GM12878 (cell line): Measurements from ENCODE around the gene NAV2. TPM values are rescaled to one million over a fixed set of nuclear protein-coding genes. Genes with fewer than 3 reads are reported as not detected.

Source experiments
- ATAC-seq: fragments of 200-7000 bp; cut with Tn5 transposase; 3 replicates; pipeline ENCODE4 v1.9.1; 2020; ENCODE audit warnings: mild to moderate bottlenecking, moderate library complexity
- BruUV-seq: library from RNA; stranded (reverse); fragments of 400-500 nt; replicated peaks from 2 replicates; lab custom pipeline; 2021; lab: Mats Ljungman, UMichigan
- CTCF ChIA-PET: fragments of 300-600 bp; sonication (Branson Sonifier 250); formaldehyde crosslinking; extraction: SDS; loops from one replicate; lab custom pipeline; 2021; ENCODE audit warnings: inconsistent platforms; lab: Yijun Ruan, JAX
- POLR2A ChIA-PET: fragments of 350-600 bp; formaldehyde crosslinking; extraction: SDS; loops from one replicate; lab custom pipeline; 2021; ENCODE audit warnings: inconsistent platforms; lab: Charles Lee
- RAD21 ChIA-PET: fragments of 300-600 bp; sonication (Branson Sonifier 250); formaldehyde crosslinking; loops from one replicate; lab custom pipeline; 2023; ENCODE audit warnings: antibody characterized with exemption; ENCODE audit not compliant: unreplicated experiment; lab: Charles Lee
- SMC1A ChIA-PET: fragments of 300-600 bp; sonication (Branson Sonifier 250); formaldehyde crosslinking; loops from one replicate; lab custom pipeline; 2023; ENCODE audit not compliant: unreplicated experiment, uncharacterized antibody; lab: Charles Lee
- DNase-seq: peaks from one replicate; pipeline ENCODE4 v3.0.0-alpha.2; 2011; ENCODE audit warnings: low read depth, low spot score
- FAIRE-seq: peaks from 3 replicates; lab custom pipeline; 2011; peaks lifted over from hg19 to GRCh38; lab: Jason Lieb, UNC
- H2AFZ ChIP-seq: 2 replicates; pipeline ENCODE4 v1.6.0; 2011; ENCODE audit warnings: low read depth, low read length, control low read depth; ENCODE audit not compliant: control insufficient read depth
- H3K27ac ChIP-seq: 2 replicates; pipeline ENCODE4 v1.5.1; 2011; ENCODE audit warnings: control low read depth; ENCODE audit not compliant: control insufficient read depth, insufficient read depth
- H3K27me3 ChIP-seq, 2 experiments: replicated peaks in 1 of 2; 2 replicates each; pipeline versions ENCODE4 v1.6.0 to v1.6.1; 2011; ENCODE audit warnings: low read length in 1 of 2; ENCODE audit not compliant: control insufficient read depth in 2 of 2, insufficient read depth in 2 of 2
- H3K36me3 ChIP-seq, 2 experiments: 2 replicates each; pipeline ENCODE4 v1.5.1; 2011; ENCODE audit warnings: low read length in 1 of 2; ENCODE audit not compliant: control insufficient read depth in 2 of 2, insufficient read depth in 2 of 2
- H3K4me1 ChIP-seq: 2 replicates; pipeline ENCODE4 v1.6.1; 2011; ENCODE audit warnings: mild to moderate bottlenecking, low read length, moderate library complexity, mixed read lengths; ENCODE audit not compliant: control insufficient read depth, insufficient read depth
- H3K4me2 ChIP-seq: 2 replicates; pipeline ENCODE4 v1.6.0; 2011; ENCODE audit warnings: control low read depth; ENCODE audit not compliant: control insufficient read depth, insufficient read depth
- H3K4me3 ChIP-seq: fragments of 200-600 bp; sonication (generic); 2 replicates; pipeline ENCODE4 v1.5.1; 2016
- H3K79me2 ChIP-seq: 2 replicates; pipeline ENCODE4 v1.6.0; 2011; ENCODE audit warnings: low read length; ENCODE audit not compliant: control insufficient read depth, insufficient read depth
- H3K9ac ChIP-seq: 2 replicates; pipeline ENCODE4 v1.8.0; 2011; ENCODE audit warnings: low read length, control low read depth, mixed read lengths; ENCODE audit not compliant: control insufficient read depth, insufficient read depth
- H3K9me3 ChIP-seq: replicated peaks from 3 replicates; pipeline ENCODE4 v1.5.1; 2011; ENCODE audit warnings: mild to moderate bottlenecking, low read length; ENCODE audit not compliant: control insufficient read depth, insufficient read depth
- H4K20me1 ChIP-seq: 2 replicates; pipeline ENCODE4 v1.6.0; 2011; ENCODE audit not compliant: control insufficient read depth, insufficient read depth
- BCL11A ChIP-seq: IDR thresholded peaks from 2 replicates; pipeline ENCODE4 v1.6.1; 2011; ENCODE audit warnings: low read depth, low read length
- CHD1 ChIP-seq: IDR thresholded peaks from 2 replicates; pipeline ENCODE4 v1.6.1; 2012; ENCODE audit warnings: low read depth, low read length, improper control_type of control experiment
- CREB1 ChIP-seq: IDR thresholded peaks from 2 replicates; pipeline ENCODE4 v1.6.1; 2012; ENCODE audit warnings: low read depth, mild to moderate bottlenecking, inconsistent platforms
- CTCF ChIP-seq, 3 experiments: IDR thresholded peaks in 2 of 3; conservative IDR thresholded peaks in 1 of 3; 2 replicates each; pipeline ENCODE4 v1.5.1; 2011; ENCODE audit warnings: low read depth in 3 of 3, low read length in 3 of 3, mild to moderate bottlenecking in 3 of 3, control low read depth in 2 of 3, moderate library complexity in 2 of 3, inconsistent platforms in 1 of 3, mixed read lengths in 1 of 3; ENCODE audit not compliant: control insufficient read depth in 2 of 3, insufficient read depth in 1 of 3; ENCODE audit errors: extremely low read depth in 1 of 3
- GATAD2B ChIP-seq: fragments of 450-650 bp; conservative IDR thresholded peaks from 2 replicates; pipeline ENCODE4 v1.6.1; 2017; ENCODE audit warnings: low read depth, mild to moderate bottlenecking, moderate library complexity
- HCFC1 ChIP-seq: fragments of 150-350 bp; IDR thresholded peaks from 2 replicates; pipeline ENCODE4 v1.6.1; 2014; ENCODE audit warnings: low read length
- JUND ChIP-seq: IDR thresholded peaks from 2 replicates; pipeline ENCODE4 v1.6.1; 2012; ENCODE audit warnings: low read depth, mild to moderate bottlenecking, low read length, improper control_type of control experiment, moderate library complexity
- MEF2A ChIP-seq: IDR thresholded peaks from 2 replicates; pipeline ENCODE4 v1.6.1; 2011; ENCODE audit warnings: low read depth, mild to moderate bottlenecking, low read length, moderate library complexity; ENCODE audit not compliant: insufficient read depth
- MEF2B ChIP-seq: fragments of 450-650 bp; IDR thresholded peaks from 2 replicates; pipeline ENCODE4 v1.6.1; 2018; ENCODE audit warnings: mild to moderate bottlenecking, moderate library complexity; ENCODE audit not compliant: partially characterized antibody, poor library complexity, severe bottlenecking
- PAX8 ChIP-seq: fragments of 450-650 bp; IDR thresholded peaks from 2 replicates; pipeline ENCODE4 v1.6.1; 2017; ENCODE audit warnings: mild to moderate bottlenecking, moderate library complexity
- POLR2AphosphoS2 ChIP-seq: IDR thresholded peaks from 2 replicates; pipeline ENCODE4 v1.6.1; 2011; ENCODE audit warnings: low read depth, mild to moderate bottlenecking, low read length, improper control_type of control experiment, moderate library complexity
- RAD51 ChIP-seq: fragments of 450-650 bp; IDR thresholded peaks from 2 replicates; pipeline ENCODE4 v1.6.1; 2016; ENCODE audit warnings: moderate library complexity, mild to moderate bottlenecking, inconsistent platforms
- SMAD5 ChIP-seq: IDR thresholded peaks from 2 replicates; pipeline ENCODE4 v1.6.1; 2016; ENCODE audit warnings: antibody characterized with exemption, low read depth
- SREBF2 ChIP-seq: IDR thresholded peaks from 2 replicates; pipeline ENCODE4 v1.6.1; 2012; ENCODE audit warnings: mild to moderate bottlenecking, low read length
- STAT3 ChIP-seq: IDR thresholded peaks from 2 replicates; pipeline ENCODE4 v1.6.1; 2011; ENCODE audit warnings: low read depth, low read length, improper control_type of control experiment
- TBL1XR1 ChIP-seq: IDR thresholded peaks from 2 replicates; pipeline ENCODE4 v1.6.1; 2012; ENCODE audit warnings: low read depth, low read length, improper control_type of control experiment
- YY1 ChIP-seq: IDR thresholded peaks from 2 replicates; pipeline ENCODE4 v1.6.1; 2011; ENCODE audit warnings: low read depth, mild to moderate bottlenecking, low read length
- ZNF622 ChIP-seq: fragments of 450-650 bp; IDR thresholded peaks from 2 replicates; pipeline ENCODE4 v1.6.1; 2017; ENCODE audit warnings: mild to moderate bottlenecking, inconsistent platforms
- ZSCAN29 ChIP-seq: fragments of 450-650 bp; IDR thresholded peaks from 2 replicates; pipeline ENCODE4 v1.6.1; 2017; ENCODE audit warnings: mild to moderate bottlenecking, moderate library complexity
- ZZZ3 ChIP-seq: IDR thresholded peaks from 2 replicates; pipeline ENCODE4 v1.6.1; 2011; ENCODE audit warnings: low read depth; ENCODE audit not compliant: control insufficient read depth, insufficient read length
- WGBS: methylation state at CpG from one replicate; pipeline ENCODE4 v1.1.6; 2016; ENCODE audit warnings: low lambda C conversion rate; ENCODE audit not compliant: insufficient replicate concordance, insufficient coverage; ENCODE audit errors: missing lambda C conversion rate; 5-methylcytosine and 5-hydroxymethylcytosine counted together
- in situ Hi-C: fragments of 300-500 bp; cut with MboI; formaldehyde crosslinking; loops from 9 replicates; pipeline ENCODE4 v1.14.3; 2018; ENCODE audit warnings: mixed read lengths
- intact Hi-C: fragments of 100-400 bp; cut with micrococcal nuclease; formaldehyde crosslinking; loops from one replicate; pipeline ENCODE4 v1.14.2; 2022; ENCODE audit not compliant: unreplicated experiment
- polyA plus RNA-seq, 11 experiments: library from polyadenylated mRNA; depleted of rRNA in 4 of 11; unstranded in 6 of 11; stranded (reverse) in 5 of 11; fragments of >200 nt; fragmentation: Nextera tagmentation in 4 of 11; fragmentation: Illumina TruSeq in 1 of 11; extraction: Ambion mirVana in 4 of 11; extraction: Trizol in 1 of 11; gene quantifications; 1 replicate in 1 of 11; 2 replicates in 10 of 11; pipeline versions ENCODE4 v1.2.1 to v1.2.3, GENCODE V29; 2011 to 2016; ENCODE audit warnings: inconsistent platforms in 2 of 11, missing spikeins in 2 of 11, low read depth in 1 of 11
- total RNA-seq, 4 experiments: library from RNA; depleted of rRNA in 3 of 4; stranded (reverse); fragments of >200 nt in 3 of 4; fragmentation: Illumina TruSeq in 1 of 4; extraction: Trizol in 1 of 4; gene quantifications; 2 replicates each; pipeline versions ENCODE4 v1.2.1 to v1.2.3, GENCODE V29; 2013 to 2021

Gene NAV2
- total and polyA plus RNA-seq, 10 of the 15 experiments (the other 5 are each of a cell fraction or from before 2014, with no cell fraction given): 0.35 to 6.1 (median 1.1) TPM

GRCh38 chr11:19887842-19888241 lies 175.2 kb downstream of the NAV2 start:
- in situ Hi-C loops: no loop called here
- no TSS peak for BruUV-seq

GRCh38 chr11:19889531-19889930 lies 176.9 kb downstream of the NAV2 start:
- RAD21 ChIA-PET: no interaction called here
- FAIRE-seq (no peak), ATAC-seq (no peak), DNase-seq (no peak)
- Histone ChIP-seq H3K9ac (no peak overlapping the region), H3K4me3 (no peak overlapping the region), H3K79me2 (no peaks in the 10 kb centered on the region), H3K4me1 (no peaks in the 10 kb centered on the region), H3K27ac (no peak overlapping the region), H3K36me3 (no peaks in the 10 kb centered on the region), H3K27me3 (no peaks in the 10 kb centered on the region), H4K20me1 (no peaks in the 10 kb centered on the region), H3K4me2 (no peak overlapping the region), H2AFZ (no peak overlapping the region), H3K9me3 (no peaks in the 10 kb centered on the region)
- intact Hi-C loops (no loop called here), in situ Hi-C loops (no loop called here)
- CTCF ChIA-PET: interaction anchor here (1.1 kb wide), 1 partner anchor 13 kb away, joined by 3 read pairs; no protein-coding TSS in a partner anchor
- BruUV-seq: no TSS peak
- SMC1A ChIA-PET: no interaction called here
- POLR2A ChIA-PET: no interaction called here
- no peak for TF ChIP-seq STAT3
- no peak for TF ChIP-seq MEF2B
- TF ChIP-seq ZZZ3: no peak
- TF ChIP-seq HCFC1: no peak
- no peak for TF ChIP-seq SREBF2
- TF ChIP-seq CHD1: no peak
- TF ChIP-seq CTCF (IDR thresholded peaks at IDR 0.05 in 2 of 3, conservative IDR thresholded peaks at IDR 0.05 in 1 of 3; ENCODE audit: control insufficient read depth in 2 of 3, extremely low read depth in 1 of 3, insufficient read depth in 1 of 3, low read depth in 3 of 3, low read length in 3 of 3): no peak
- TF ChIP-seq ZSCAN29: no peak
- no peak for TF ChIP-seq MEF2A
- TF ChIP-seq YY1: no peak
- no peak for TF ChIP-seq RAD51
- no peak for TF ChIP-seq PAX8
- TF ChIP-seq TBL1XR1: no peak
- TF ChIP-seq CREB1: no peak
- no peak for TF ChIP-seq BCL11A
- TF ChIP-seq GATAD2B: no peak
- TF ChIP-seq SMAD5: no peak
- no peak for TF ChIP-seq ZNF622
- TF ChIP-seq JUND: no peak
- WGBS: 29% methylated on average over 5 of the region's 5 CpGs

More at GRCh38 chr11:19887842-19888241, 175.2 kb downstream of the NAV2 start:
- H3K4me3 ChIP-seq: no peak overlapping the region
- TF ChIP-seq CHD1: no peak
- TF ChIP-seq POLR2AphosphoS2: no peak
- no peak for TF ChIP-seq HCFC1
- TF ChIP-seq, all 136 proteins: peak for 0
- 56% methylated on average over 10 of the region's 10 CpGs for WGBS
- H3K9ac ChIP-seq: no peak overlapping the region
- H2AFZ ChIP-seq: no peak overlapping the region
- intact Hi-C loops: no loop called here
- ChIA-PET RAD21 (no interaction called here), POLR2A (no interaction called here), CTCF (interaction anchor here (0.5 to 1.0 kb wide), 2 partner anchors 146 to 192 kb away, joined by 3 to 4 read pairs; no protein-coding TSS in a partner anchor), SMC1A (no interaction called here)
- ATAC-seq: no peak
- no peaks in the 10 kb centered on the region for H3K9me3 ChIP-seq
- H3K4me1 ChIP-seq: no peaks in the 10 kb centered on the region
- no peak overlapping the region for H3K27ac ChIP-seq
- H3K79me2 ChIP-seq: no peaks in the 10 kb centered on the region
- no peaks in the 10 kb centered on the region for H4K20me1 ChIP-seq
- no peak for DNase-seq
- no peak overlapping the region for H3K4me2 ChIP-seq
- no peak for FAIRE-seq
- no peaks in the 10 kb centered on the region for H3K36me3 ChIP-seq
- no peaks in the 10 kb centered on the region; a peak in 1 of 4 replicates for H3K27me3 ChIP-seq
